CD14-positive monocyte (primary cell): ENCODE results near the gene E2F7. TPM values are rescaled to one million over a fixed set of nuclear protein-coding genes. Genes with fewer than 3 reads are reported as not detected.

ENCODE experiments used
- DNase-seq, 3 donors: peaks; one replicate each; pipeline ENCODE4 v3.0.0-alpha.2; 2011 to 2022
- H2AFZ ChIP-seq: 2 replicates; pipeline ENCODE4 v1.6.0; 2012; ENCODE audit warnings: mild to moderate bottlenecking, low read depth, low read length, inconsistent platforms; ENCODE audit not compliant: insufficient read depth, poor library complexity, severe bottlenecking
- H3K27ac ChIP-seq, 2 donors: 1 replicate in 1 of 2; 2 replicates in 1 of 2; pipeline ENCODE4 v1.5.1; 2012 to 2013; ENCODE audit warnings: low read length in 2 of 2, control low read depth in 1 of 2, inconsistent platforms in 1 of 2, low read depth in 1 of 2, mild to moderate bottlenecking in 1 of 2
- H3K27me3 ChIP-seq, 2 donors: one replicate each; pipeline versions ENCODE4 v1.6.0 to v1.6.1; 2011 to 2013; ENCODE audit warnings: low read length in 2 of 2; ENCODE audit not compliant: control insufficient read depth in 2 of 2, insufficient read depth in 2 of 2
- H3K36me3 ChIP-seq, 2 donors: replicated peaks in 1 of 2; 1 replicate in 1 of 2; 2 replicates in 1 of 2; pipeline versions ENCODE4 v1.5.1 to v1.6.1; 2012 to 2013; ENCODE audit warnings: low read length in 2 of 2, control low read depth in 1 of 2, inconsistent platforms in 1 of 2, mild to moderate bottlenecking in 1 of 2; ENCODE audit not compliant: insufficient read depth in 2 of 2, control insufficient read depth in 1 of 2
- H3K4me1 ChIP-seq, 2 donors: 1 replicate in 1 of 2; 2 replicates in 1 of 2; pipeline versions ENCODE4 v1.5.1 to v1.6.1; 2012 to 2013; ENCODE audit warnings: low read length in 2 of 2, control low read depth in 1 of 2, inconsistent platforms in 1 of 2, mild to moderate bottlenecking in 1 of 2, moderate library complexity in 1 of 2; ENCODE audit not compliant: insufficient read depth in 2 of 2, control insufficient read depth in 1 of 2
- H3K4me2 ChIP-seq: replicated peaks from 2 replicates; pipeline ENCODE3; 2012; ENCODE audit warnings: low read length, moderate library complexity, mild to moderate bottlenecking; ENCODE audit not compliant: poor library complexity, severe bottlenecking; ENCODE audit errors: extremely low read depth
- H3K4me3 ChIP-seq, 3 experiments: fragments of 200-600 bp in 1 of 3; sonication (generic) in 1 of 3; replicated peaks in 1 of 3; 1 replicate in 2 of 3; 2 replicates in 1 of 3; pipeline ENCODE4 v1.5.1; 2011 to 2013; ENCODE audit warnings: low read length in 3 of 3, mild to moderate bottlenecking in 3 of 3, control low read depth in 2 of 3, low read depth in 2 of 3, inconsistent platforms in 1 of 3, moderate library complexity in 1 of 3
- H3K79me2 ChIP-seq: 2 replicates; pipeline ENCODE4 v1.6.0; 2012; ENCODE audit warnings: mild to moderate bottlenecking, control low read depth, inconsistent platforms, low read length, moderate library complexity; ENCODE audit not compliant: insufficient read depth
- H3K9ac ChIP-seq: 2 replicates; pipeline ENCODE4 v1.6.0; 2017; ENCODE audit warnings: low read length, mild to moderate bottlenecking; ENCODE audit not compliant: insufficient read depth, poor library complexity, severe bottlenecking
- H3K9me3 ChIP-seq, 2 donors: replicated peaks in 1 of 2; 1 replicate in 1 of 2; 2 replicates in 1 of 2; pipeline versions ENCODE4 v1.5.1 to v1.6.1; 2012 to 2013; ENCODE audit warnings: low read length in 2 of 2, control low read depth in 1 of 2; ENCODE audit not compliant: control insufficient read depth in 1 of 2, insufficient read depth in 1 of 2
- H4K20me1 ChIP-seq: 2 replicates; pipeline ENCODE4 v1.6.0; 2012; ENCODE audit warnings: mild to moderate bottlenecking, low read length, control low read depth, moderate library complexity; ENCODE audit not compliant: insufficient read depth
- H3K27ac Mint-ChIP-seq, 7 donors: one replicate each; pipeline ENCODE4 v1.8.0; 2020; ENCODE audit warnings: mild to moderate bottlenecking in 7 of 7, mixed read lengths in 7 of 7, moderate library complexity in 6 of 7, inconsistent platforms in 2 of 7
- H3K27me3 Mint-ChIP-seq, 3 donors: one replicate each; pipeline ENCODE4 v1.8.0; 2021 to 2022; ENCODE audit warnings: low read depth in 3 of 3, mild to moderate bottlenecking in 3 of 3, mixed read lengths in 3 of 3, moderate library complexity in 3 of 3, inconsistent platforms in 1 of 3
- H3K36me3 Mint-ChIP-seq, 2 donors: one replicate each; pipeline ENCODE4 v1.8.0; 2020; ENCODE audit warnings: mixed read lengths in 2 of 2, inconsistent platforms in 1 of 2, mild to moderate bottlenecking in 1 of 2
- H3K4me1 Mint-ChIP-seq: one replicate; pipeline ENCODE4 v1.8.0; 2020; ENCODE audit warnings: mild to moderate bottlenecking, mixed read lengths
- H3K4me3 Mint-ChIP-seq, 2 donors: one replicate each; pipeline ENCODE4 v1.8.0; 2020; ENCODE audit warnings: mild to moderate bottlenecking in 2 of 2, mixed read lengths in 2 of 2, moderate library complexity in 1 of 2
- H3K9me3 Mint-ChIP-seq, 7 donors: one replicate each; pipeline ENCODE4 v1.8.0; 2020 to 2022; ENCODE audit warnings: mixed read lengths in 7 of 7, mild to moderate bottlenecking in 6 of 7, moderate library complexity in 6 of 7, inconsistent platforms in 2 of 7
- CTCF ChIP-seq: fragments of 200-600 bp; IDR thresholded peaks from one replicate; pipeline ENCODE4 v1.8.0; 2022; ENCODE audit warnings: antibody characterized with exemption, mild to moderate bottlenecking
- WGBS: methylation state at CpG from one replicate; pipeline ENCODE4 v1.1.5; 2013; ENCODE audit warnings: missing lambda C conversion rate; ENCODE audit not compliant: insufficient coverage; 5-methylcytosine and 5-hydroxymethylcytosine counted together
- intact Hi-C, 2 donors: fragments of 100-400 bp; cut with micrococcal nuclease; formaldehyde crosslinking; loops; one replicate each; pipeline versions ENCODE4 v1.15.0 to v1.15.1; 2023
- polyA plus RNA-seq, 3 donors: library from polyadenylated mRNA; depleted of rRNA in 1 of 3; unstranded in 2 of 3; stranded (reverse) in 1 of 3; fragments of 300-500 nt in 2 of 3; fragments of >200 nt in 1 of 3; fragmentation: Illumina TruSeq in 2 of 3; gene quantifications; 1 replicate in 2 of 3; 2 replicates in 1 of 3; pipeline ENCODE4 v1.2.3, GENCODE V29; 2012 to 2021

E2F7 gene
- polyA plus RNA-seq, 3 donors, result not detected

GRCh38 chr12:77042833-77043232 lies 22.5 kb downstream of the E2F7 start:
- no peak overlapping the region for H3K27ac Mint-ChIP-seq
- no peak overlapping the region for H3K27ac ChIP-seq
- no peak overlapping the region for H3K4me3 Mint-ChIP-seq
- H3K4me1 Mint-ChIP-seq, result no peaks in the 10 kb centered on the region
- no peak overlapping the region for H3K4me2 ChIP-seq
- H4K20me1 ChIP-seq, result no peaks in the 10 kb centered on the region
- H3K36me3 ChIP-seq, result peaks cover 15 to 87% of the 10 kb centered on the region in 2 donors
- no peak for DNase-seq
- no peaks in the 10 kb centered on the region for H3K27me3 Mint-ChIP-seq
- H3K79me2 ChIP-seq, result no peaks in the 10 kb centered on the region
- no peaks in the 10 kb centered on the region for H3K9me3 ChIP-seq
- H2AFZ ChIP-seq, result no peak overlapping the region
- H3K4me3 ChIP-seq, result no peak overlapping the region
- 93% methylated on average over 7 of the region's 8 CpGs for WGBS
- no peaks in the 10 kb centered on the region for H3K4me1 ChIP-seq
- no peak overlapping the region for H3K9ac ChIP-seq
- peaks cover 53 to 77% of the 10 kb centered on the region in 2 donors for H3K36me3 Mint-ChIP-seq
- no peaks in the 10 kb centered on the region for H3K27me3 ChIP-seq
- no peak for TF ChIP-seq CTCF
- intact Hi-C loops, result no loop called here
- H3K9me3 Mint-ChIP-seq, result peaks cover 0 to 8% (median 2%) of the 10 kb centered on the region in 7 donors

GRCh38 chr12:77040231-77040630 lies 25.1 kb downstream of the E2F7 start:
- peaks cover 51 to 77% of the 10 kb centered on the region in 2 donors for H3K36me3 Mint-ChIP-seq
- no peaks in the 10 kb centered on the region for H3K79me2 ChIP-seq
- no peak overlapping the region for H3K4me3 ChIP-seq
- peaks cover 0 to 10% (median 3%) of the 10 kb centered on the region in 7 donors for H3K9me3 Mint-ChIP-seq
- no peak for TF ChIP-seq CTCF
- no peaks in the 10 kb centered on the region for H3K27me3 Mint-ChIP-seq
- no peak overlapping the region for H3K9ac ChIP-seq
- no peak overlapping the region for H2AFZ ChIP-seq
- H3K27ac ChIP-seq, result no peak overlapping the region
- intact Hi-C loops, result no loop called here
- peak overlapping the region in 1 of 7 donors; percentile 12 for H3K27ac Mint-ChIP-seq
- H4K20me1 ChIP-seq, result no peaks in the 10 kb centered on the region
- DNase-seq, result no peak
- H3K27me3 ChIP-seq, result no peaks in the 10 kb centered on the region
- no peak overlapping the region for H3K4me2 ChIP-seq
- H3K4me3 Mint-ChIP-seq, result no peak overlapping the region
- H3K4me1 Mint-ChIP-seq, result no peaks in the 10 kb centered on the region
- H3K9me3 ChIP-seq, result no peaks in the 10 kb centered on the region
- peaks cover 10 to 63% of the 10 kb centered on the region in 2 donors for H3K36me3 ChIP-seq
- no peaks in the 10 kb centered on the region for H3K4me1 ChIP-seq
- WGBS, result 100% methylated on average over 1 of the region's 4 CpGs
